Testis (tissue), 3 donors: Measurements from ENCODE around the gene TRAK2. TPM values are rescaled to one million over a fixed set of nuclear protein-coding genes. Genes with fewer than 3 reads are reported as not detected.
"Not testable (repeated sequence)": the region's sequence is repeated elsewhere in the genome, so short reads cannot be mapped to it uniquely, and the experiment has no call there.

Experiments
- DNase-seq: peaks from one replicate; pipeline ENCODE4 v3.0.0-alpha.2; 2019
- H3K27ac ChIP-seq, 2 donors: fragments of 200-600 bp; sonication (generic); one replicate each; pipeline ENCODE4 v1.5.1; 2019
- H3K27me3 ChIP-seq: fragments of 200-600 bp; sonication (generic); one replicate; pipeline ENCODE4 v1.5.1; 2019
- H3K36me3 ChIP-seq: fragments of 200-600 bp; sonication (generic); one replicate; pipeline ENCODE4 v1.5.1; 2017; ENCODE audit warnings: low read depth; ENCODE audit errors: missing control alignments
- H3K4me1 ChIP-seq: fragments of 200-600 bp; sonication (generic); one replicate; pipeline ENCODE4 v1.5.1; 2019
- H3K4me3 ChIP-seq, 2 donors: fragments of 200-600 bp; sonication (generic); one replicate each; pipeline ENCODE4 v1.5.1; 2017 to 2019
- H3K9me3 ChIP-seq: fragments of 200-600 bp; sonication (generic); one replicate; pipeline ENCODE4 v1.5.1; 2017
- CTCF ChIP-seq, 3 experiments: fragments of 450-650 bp in 2 of 3; fragments of 200-600 bp in 1 of 3; sonication (generic) in 1 of 3; IDR thresholded peaks; one replicate each; pipeline ENCODE4 v1.5.1; 2016 to 2019; ENCODE audit warnings: antibody characterized with exemption in 3 of 3, mild to moderate bottlenecking in 2 of 3, moderate library complexity in 1 of 3
- POLR2A ChIP-seq: fragments of 450-650 bp; IDR thresholded peaks from one replicate; pipeline ENCODE4 v1.6.1; 2017; ENCODE audit warnings: antibody characterized with exemption, mild to moderate bottlenecking, moderate library complexity
- WGBS, 2 donors: methylation state at CpG; one replicate each; pipeline ENCODE4 v1.1.5; 2018; 5-methylcytosine and 5-hydroxymethylcytosine counted together
- intact Hi-C: fragments of 100-400 bp; cut with DNase I; formaldehyde crosslinking; loops from one replicate; pipeline ENCODE4 v1.15.1; 2023; ENCODE audit warnings: low total_unique reads
- polyA plus RNA-seq: library from polyadenylated mRNA; stranded (reverse); fragments of 350-450 nt; fragmentation: Illumina TruSeq; extraction: RNeasy Lipid Tissue Mini Kit (QIAGEN cat#74804); gene quantifications from one replicate; pipeline ENCODE4 v1.2.3, GENCODE V29; 2014; ENCODE audit warnings: low read depth, low replicate concordance; ENCODE audit not compliant: insufficient read depth
- total RNA-seq, 2 donors: library from RNA; depleted of rRNA; stranded (reverse); fragments of >200 nt; gene quantifications; one replicate each; pipeline ENCODE4 v1.2.3, GENCODE V29; 2016

TRAK2 gene
- total and polyA plus RNA-seq, 3 donors from 2014 or later = 13.7 to 16.7 (median 15.7) TPM

- H3K27me3 ChIP-seq = no peaks in the 10 kb centered on the region
- H3K4me1 ChIP-seq = peaks cover 5% of the 10 kb centered on the region
- no peaks in the 10 kb centered on the region for H3K36me3 ChIP-seq
- no peak overlapping the region for H3K27ac ChIP-seq
- WGBS, 2 donors = 76 to 94% methylated on average over 4 to 5 of the region's 5 CpGs
- intact Hi-C loops = no loop called here
- no peak for DNase-seq
- TF ChIP-seq POLR2A = no peak
- no peak for TF ChIP-seq CTCF (IDR thresholded peaks at IDR 0.05)
- no peak overlapping the region for H3K4me3 ChIP-seq
- no peaks in the 10 kb centered on the region for H3K9me3 ChIP-seq
Measured at GRCh38 chr2:201430839-201431238, 20.4 kb downstream of the TRAK2 start.

GRCh38 chr2:201430322-201430721 is 20.9 kb downstream of the TRAK2 start:
- H3K36me3 ChIP-seq, H3K27ac ChIP-seq, intact Hi-C loops, H3K4me1 ChIP-seq, H3K4me3 ChIP-seq, H3K9me3 ChIP-seq, DNase-seq, H3K27me3 ChIP-seq: not testable (repeated sequence)
- WGBS, 2 donors = 89 to 96% methylated on average over 6 to 12 of the region's 12 CpGs

GRCh38 chr2:201429835-201430234 is 21.4 kb downstream of the TRAK2 start:
- H3K27ac ChIP-seq, H3K27me3 ChIP-seq, intact Hi-C loops, H3K4me1 ChIP-seq, H3K36me3 ChIP-seq, H3K4me3 ChIP-seq, H3K9me3 ChIP-seq, DNase-seq: not testable (repeated sequence)
- 97 to 99% methylated on average over 5 to 6 of the region's 6 CpGs for WGBS, 2 donors

GRCh38 chr2:201428366-201428765 is 22.9 kb downstream of the TRAK2 start:
- H3K27ac ChIP-seq, DNase-seq, H3K9me3 ChIP-seq, intact Hi-C loops, H3K4me3 ChIP-seq, H3K36me3 ChIP-seq, H3K27me3 ChIP-seq, H3K4me1 ChIP-seq: not testable (repeated sequence)

- no peak overlapping the region for H3K4me3 ChIP-seq
- no peaks in the 10 kb centered on the region for H3K27me3 ChIP-seq
- no peaks in the 10 kb centered on the region for H3K4me1 ChIP-seq
- DNase-seq = no peak
- H3K9me3 ChIP-seq = no peaks in the 10 kb centered on the region
- intact Hi-C loops = no loop called here
- WGBS, 2 donors = 91 to 95% methylated on average over 9 of the region's 9 CpGs
- H3K27ac ChIP-seq = no peak overlapping the region
- no peaks in the 10 kb centered on the region for H3K36me3 ChIP-seq
- TF ChIP-seq CTCF (IDR thresholded peaks at IDR 0.05) = no peak
- TF ChIP-seq POLR2A = no peak
Measured at GRCh38 chr2:201425952-201426351, 25.3 kb downstream of the TRAK2 start.

GRCh38 chr2:201420442-201421113 is 30.7 kb downstream of the TRAK2 start:
- Histone ChIP-seq H3K27ac (no peak overlapping the region), H3K9me3 (no peaks in the 10 kb centered on the region), H3K27me3 (no peaks in the 10 kb centered on the region), H3K4me1 (no peaks in the 10 kb centered on the region), H3K36me3 (no peaks in the 10 kb centered on the region), H3K4me3 (no peak overlapping the region)
- intact Hi-C loops = no loop called here
- no peak for DNase-seq
- TF ChIP-seq CTCF (IDR thresholded peaks at IDR 0.05) (no peak), POLR2A (no peak)
- 84 to 87% methylated on average over 3 of the region's 3 CpGs for WGBS, 2 donors
